Skin of body (tissue), 2 donors: ENCODE results near the gene SLC35B1. TPM values are rescaled to one million over a fixed set of nuclear protein-coding genes. Genes with fewer than 3 reads are reported as not detected.
"Not testable (repeated sequence)": the region's sequence is repeated elsewhere in the genome, so short reads cannot be mapped to it uniquely, and the experiment has no call there.

Experiments
- DNase-seq: peaks from one replicate; lab custom pipeline; 2025; lab: John Stamatoyannopoulos, UW
- total RNA-seq: library from RNA; depleted of rRNA; stranded (reverse); fragments of >200 nt; gene quantifications from one replicate; pipeline ENCODE4 v1.2.3, GENCODE V29; 2014

Gene SLC35B1
- total RNA-seq, 1 donor from 2014 or later: 33.5 TPM

DNA sequence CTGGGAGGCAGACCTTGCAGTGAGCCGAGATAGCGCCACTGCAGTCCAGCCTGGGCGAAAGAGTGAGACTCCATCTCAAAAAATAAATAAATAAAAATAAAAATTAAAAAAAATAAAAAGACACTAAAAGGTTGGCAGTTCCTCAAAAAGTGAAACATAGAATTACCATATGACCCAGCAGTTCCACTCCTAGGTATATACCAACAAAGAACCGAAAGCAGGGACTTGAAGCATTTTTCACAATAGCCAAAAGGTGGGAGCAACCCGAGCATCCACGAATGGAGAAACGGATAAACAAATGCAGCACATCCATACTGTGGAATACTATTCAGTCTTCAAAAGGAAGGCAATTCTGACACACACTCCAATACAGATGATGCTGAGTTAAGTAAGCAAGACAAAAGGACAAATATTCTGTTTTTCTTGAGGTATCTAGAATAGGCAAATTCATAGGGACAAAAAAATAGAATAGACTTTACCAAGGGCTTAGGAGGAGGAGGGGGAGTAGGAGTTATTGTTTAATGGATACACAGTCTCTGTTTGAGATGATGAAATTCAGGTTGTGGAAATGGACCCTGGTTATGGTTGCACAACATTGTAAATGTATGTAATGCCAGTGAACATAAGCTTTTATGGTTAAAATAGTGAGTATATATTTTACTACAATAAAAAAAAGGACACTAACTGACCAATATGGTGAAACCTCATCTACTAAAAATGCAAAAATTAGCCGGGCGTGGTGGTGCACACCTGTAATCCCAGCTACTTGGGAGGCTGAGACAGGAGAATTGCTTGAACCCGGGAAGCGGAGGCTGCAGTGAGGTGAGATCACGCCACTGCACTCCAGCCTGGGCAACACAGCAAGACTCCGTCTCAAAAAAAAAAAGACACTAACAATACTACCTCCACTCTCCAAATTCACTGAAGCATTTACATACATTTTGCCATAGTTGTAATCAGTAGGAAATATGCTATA is 27.0 kb upstream of the SLC35B1 start:
- DNase-seq: no peak

DNA sequence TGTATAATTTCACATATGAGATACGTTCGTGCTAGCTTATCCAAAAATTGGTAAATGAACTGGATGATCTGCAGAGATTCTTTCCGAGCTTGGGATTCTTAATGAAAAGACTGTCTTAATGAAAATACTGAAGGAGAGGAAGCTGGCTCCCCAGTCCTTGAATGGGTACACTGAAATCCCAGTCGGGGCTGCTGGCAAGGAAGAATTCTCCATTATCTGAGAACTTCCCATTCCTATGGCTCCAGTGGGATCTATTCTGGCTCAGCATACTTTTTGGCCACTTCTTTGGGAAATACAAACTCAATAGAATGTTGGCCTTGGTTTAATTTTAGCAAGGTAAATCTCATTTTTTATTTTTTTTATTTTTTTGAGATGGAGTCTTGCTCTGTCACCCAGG is 23.7 kb upstream of the SLC35B1 start:
- no peak for DNase-seq

- DNase-seq: no peak
Measured at GRCh38 chr17:49730785-49731434, 23.1 kb upstream of the SLC35B1 start.

DNA sequence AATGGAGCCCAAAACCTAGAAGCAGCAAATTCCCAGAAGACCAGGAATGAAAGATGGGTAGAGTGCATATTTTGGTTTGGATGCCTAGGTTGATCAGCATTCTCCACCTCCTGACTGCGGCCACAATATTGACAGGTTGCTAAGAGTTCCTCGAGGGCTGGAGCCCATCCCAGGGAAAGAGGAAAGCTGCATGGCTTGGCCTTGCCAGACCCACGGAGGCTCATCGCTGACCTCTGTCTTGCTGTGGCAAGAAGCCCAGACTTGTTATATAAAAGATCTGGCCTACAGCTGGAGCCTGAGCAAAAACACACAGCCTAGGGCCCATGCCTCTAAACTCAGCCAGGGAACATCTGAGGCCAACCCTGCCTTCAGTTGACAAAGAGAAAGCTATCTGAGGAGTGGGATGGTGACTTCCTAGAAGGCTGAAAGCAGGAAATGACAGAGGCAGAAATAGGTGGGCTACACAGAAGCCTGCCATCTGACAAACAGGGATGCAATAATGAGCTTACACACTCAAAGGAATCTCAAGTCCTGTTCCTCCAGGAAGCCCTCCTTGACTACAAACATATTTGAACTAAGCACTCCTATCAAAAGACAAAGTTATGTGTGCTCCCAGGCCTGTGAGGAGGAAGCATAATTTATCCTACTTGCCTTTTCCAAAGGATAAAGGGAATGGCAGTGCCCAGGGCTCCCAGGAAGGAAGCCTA is 22.5 kb upstream of the SLC35B1 start:
- DNase-seq: peak; percentile 81

GRCh38 chr17:49729069-49729468 is 21.3 kb upstream of the SLC35B1 start:
- DNase-seq: no peak

DNA sequence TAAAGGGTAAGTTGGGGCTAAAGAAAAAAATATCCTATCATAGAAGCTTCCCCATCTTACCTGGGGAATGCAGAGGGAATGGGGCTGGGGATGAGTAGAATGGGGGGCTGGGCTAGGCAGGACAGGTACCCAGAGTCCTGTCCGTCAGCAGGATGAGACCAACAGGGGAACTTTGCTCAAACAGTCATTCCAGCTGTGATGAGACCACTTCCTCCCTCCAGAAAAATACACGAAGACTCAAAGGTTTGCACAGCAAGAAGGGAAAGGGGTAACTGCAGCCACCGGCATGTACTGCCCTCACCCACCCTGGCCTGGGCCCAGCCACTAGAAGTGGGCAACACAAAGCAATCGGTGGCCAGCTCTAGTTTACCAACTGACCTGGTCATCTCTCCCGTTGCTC is 20.7 kb upstream of the SLC35B1 start:
- no peak for DNase-seq

DNA sequence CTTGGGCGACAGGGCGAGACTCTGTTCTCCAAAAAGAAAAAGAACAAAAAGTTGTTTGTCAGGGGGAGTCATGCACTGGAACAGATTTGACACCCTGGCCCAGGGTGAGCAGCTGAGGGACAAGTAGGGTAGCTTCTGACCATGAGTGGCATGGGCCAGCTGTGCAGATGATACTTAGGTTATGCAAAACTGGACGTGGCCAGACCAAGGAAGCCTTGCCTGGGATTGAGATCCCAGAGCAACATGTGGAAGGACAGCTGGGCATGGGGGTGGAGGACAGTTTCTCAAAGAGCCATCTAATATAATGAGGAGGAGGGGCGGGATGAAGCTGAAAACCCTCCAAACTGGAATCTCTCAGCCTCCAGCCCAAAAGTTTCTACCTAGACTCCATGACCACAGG is 19.6 kb upstream of the SLC35B1 start:
- DNase-seq: peak; percentile 29

GRCh38 chr17:49725452-49726130 is 17.8 kb upstream of the SLC35B1 start:
- no peak for DNase-seq

DNA sequence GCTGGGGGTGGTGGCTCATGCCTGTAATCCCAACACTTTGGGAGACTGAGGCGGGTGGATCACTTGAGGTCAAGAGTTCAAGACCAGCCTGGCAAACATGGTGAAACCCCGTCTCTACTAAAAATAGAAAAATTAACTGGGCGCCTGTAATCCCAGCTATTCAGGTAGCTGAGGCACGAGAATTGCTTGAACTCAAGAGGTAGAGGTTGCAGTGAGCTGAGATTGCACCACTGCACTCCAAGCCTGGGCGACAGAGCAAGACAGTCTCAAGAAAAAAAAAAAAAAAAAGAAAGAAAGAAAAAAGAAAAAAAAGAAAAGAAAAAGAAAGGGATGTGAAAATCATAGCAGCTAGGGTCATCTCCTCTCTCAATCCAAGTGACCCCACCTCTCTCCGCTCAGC is 16.8 kb upstream of the SLC35B1 start:
- DNase-seq: not testable (repeated sequence)

DNA sequence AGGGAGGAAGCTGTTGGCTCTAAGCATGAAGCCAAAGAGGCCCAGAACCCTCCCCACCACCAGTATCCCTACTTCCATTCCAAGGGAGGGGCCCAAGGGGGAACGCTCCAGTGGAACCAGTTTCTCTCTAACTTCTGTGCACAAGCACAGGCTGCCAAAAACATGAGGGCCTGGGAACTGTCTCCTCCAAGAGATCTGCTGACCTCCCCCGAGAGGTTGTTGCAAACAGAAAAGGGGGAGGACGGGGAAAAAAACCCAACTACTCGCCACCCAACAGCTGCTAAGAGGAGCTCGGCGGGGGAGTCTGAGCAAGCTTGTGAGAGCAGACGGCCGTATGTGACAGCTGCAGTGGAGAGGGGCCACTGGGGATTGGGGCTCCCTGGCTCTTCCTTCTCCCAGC is 15.7 kb upstream of the SLC35B1 start:
- peak; percentile 53 for DNase-seq

DNA sequence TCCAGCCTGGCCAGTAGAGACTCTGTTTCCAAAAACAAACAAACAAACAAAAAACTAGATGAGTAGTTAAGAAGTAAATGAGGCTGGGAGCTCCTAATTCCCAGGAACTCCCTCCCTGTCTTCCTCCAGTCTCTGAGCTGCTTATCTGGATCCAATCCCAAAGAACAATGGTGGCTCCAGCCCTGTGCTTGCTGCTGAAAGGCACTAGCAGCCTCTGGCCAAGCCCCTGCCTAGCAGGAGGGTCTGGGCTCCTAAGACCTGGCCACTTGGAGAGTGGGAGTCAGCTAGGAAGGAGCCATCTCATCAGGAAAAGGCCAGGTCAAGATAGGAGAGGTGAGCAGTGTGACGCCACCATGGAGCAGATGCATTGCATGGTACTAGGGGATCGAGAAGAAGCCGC is 14.3 kb upstream of the SLC35B1 start:
- DNase-seq: no peak

DNA sequence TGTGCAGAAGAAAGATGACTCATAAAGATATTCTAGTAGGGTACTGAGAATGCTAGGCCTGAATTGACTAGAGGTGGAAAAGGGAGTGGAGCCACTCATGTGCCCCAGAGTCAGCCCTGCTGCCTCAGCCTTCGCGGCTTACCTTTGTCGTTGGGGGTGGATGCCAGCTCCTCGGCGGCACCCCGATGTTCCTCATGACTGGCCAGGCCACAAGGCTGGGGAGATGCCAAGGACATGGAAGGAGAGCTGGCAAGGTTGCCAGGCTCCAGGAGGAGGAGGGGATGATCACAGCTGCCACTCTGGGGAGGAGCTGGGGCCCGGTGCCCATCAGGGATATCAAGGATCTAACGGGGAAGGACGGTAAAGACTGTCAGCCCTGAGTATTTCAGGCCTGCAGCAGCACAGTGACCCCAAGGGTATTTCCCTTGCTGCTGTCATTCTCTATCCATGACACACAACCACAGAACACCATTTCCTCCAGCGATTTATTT is 9.7 kb upstream of the SLC35B1 start:
- DNase-seq: no peak

DNA sequence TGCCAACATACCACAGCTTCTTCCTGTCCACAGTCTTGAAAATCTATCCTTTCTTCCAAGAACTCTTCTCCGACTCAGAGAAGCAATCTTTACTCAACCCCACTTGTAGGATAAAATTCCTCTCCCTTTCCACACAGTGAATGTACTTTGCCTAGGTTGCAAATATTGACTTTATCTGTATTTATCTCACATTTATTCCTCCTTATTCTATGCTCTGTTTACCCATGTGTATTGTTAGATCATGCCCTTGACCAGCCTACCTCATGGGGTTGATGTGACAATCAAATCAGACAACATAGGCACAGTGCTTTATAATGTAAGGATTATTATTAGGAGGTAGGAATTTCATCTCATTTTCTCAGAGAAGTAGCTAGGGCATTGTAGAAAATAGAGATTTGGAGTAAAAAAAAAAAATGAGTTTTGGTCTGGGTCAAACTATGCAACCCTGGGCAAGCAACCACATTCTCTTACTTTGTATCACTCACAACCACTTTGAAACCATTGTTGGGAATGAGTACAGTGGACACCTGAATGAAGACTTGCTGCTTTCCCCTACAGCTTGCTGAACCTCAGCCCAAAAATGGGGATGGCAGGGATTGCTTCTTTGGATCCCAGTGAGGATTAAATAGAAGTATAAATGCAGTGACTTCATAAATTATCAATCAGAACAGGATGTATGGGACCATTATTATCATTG is 9.1 kb upstream of the SLC35B1 start:
- no peak for DNase-seq

DNA sequence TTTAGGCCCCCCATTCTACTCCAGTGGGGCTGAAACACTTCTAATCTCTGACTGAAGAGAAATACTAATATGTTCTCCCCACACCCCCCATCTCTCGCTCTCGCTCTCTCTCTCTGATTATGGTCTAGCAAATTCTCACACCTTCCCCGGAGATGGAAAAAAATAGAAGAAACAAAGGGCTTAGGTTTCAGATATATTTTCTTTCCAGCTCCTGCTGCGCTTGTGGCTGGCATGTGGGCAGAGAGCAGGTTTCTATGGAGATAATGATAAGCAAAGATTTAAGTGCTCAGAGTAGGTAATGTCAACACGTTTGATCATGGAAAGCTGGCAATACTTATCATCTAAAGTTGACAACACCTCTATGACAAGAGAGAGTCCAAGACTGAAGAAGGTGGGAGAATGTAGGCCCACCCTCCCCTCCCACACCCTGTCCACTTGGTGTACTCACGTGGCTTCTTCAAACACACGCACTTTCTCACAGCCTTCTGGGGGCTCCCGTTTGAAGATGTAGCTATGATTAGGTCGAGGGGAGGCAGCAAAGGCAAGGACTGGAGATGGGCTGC is 8.0 kb upstream of the SLC35B1 start:
- DNase-seq: no peak

DNA sequence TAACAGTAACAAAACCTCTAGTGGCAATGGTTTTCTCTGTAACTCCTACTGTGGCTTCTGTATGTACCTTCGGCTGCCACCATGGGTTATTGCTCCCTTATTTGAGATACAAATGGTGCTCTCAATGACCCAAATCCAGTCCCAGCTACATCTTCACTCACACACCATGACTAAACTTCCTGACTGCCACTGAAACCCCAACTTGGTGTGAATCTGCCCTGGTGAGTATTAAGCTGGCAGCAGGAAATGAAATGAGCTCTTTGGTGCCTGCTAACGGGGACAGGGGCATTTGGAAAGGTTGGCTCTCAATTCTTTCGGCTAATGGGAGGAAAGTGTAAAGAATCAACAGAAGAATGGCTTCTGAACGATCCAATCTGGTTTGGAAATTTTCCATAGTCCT is 7.5 kb upstream of the SLC35B1 start:
- DNase-seq: no peak

DNA sequence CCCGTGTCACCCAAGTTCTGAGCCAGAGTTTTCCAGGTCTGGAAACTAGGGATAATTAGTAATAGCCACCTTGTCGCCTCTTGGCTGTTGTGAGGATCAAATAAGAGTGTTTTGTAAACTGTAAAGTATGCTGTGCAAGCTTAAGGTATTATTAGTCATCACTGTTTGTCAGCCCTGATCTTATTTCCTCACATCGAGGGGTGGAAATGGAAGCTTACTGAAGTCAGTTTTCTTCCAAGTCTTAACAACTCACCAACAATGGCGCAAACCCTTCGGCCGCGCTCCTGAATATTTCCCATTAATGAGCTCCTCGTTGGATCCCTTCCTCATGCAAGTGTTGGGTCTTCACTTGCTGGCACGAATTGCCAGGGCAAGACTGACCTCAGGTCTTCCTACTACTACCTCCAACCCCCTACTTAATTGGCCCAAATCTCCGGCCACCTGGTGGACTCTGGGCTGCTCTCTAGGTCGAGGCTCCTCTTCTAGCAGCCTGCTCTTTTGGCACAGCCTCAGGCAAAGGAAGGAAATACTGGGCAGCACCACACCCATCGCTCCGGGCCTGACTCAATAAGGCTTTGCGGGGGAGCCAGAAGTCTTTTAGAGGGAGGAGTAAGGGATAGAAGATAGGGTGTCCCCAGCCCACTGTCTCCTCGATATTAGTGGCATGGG is 885 bp upstream of the SLC35B1 start:
- no peak for DNase-seq

GRCh38 chr17:49707246-49707607 is 537 bp downstream of the SLC35B1 start:
- DNase-seq: no peak

DNA sequence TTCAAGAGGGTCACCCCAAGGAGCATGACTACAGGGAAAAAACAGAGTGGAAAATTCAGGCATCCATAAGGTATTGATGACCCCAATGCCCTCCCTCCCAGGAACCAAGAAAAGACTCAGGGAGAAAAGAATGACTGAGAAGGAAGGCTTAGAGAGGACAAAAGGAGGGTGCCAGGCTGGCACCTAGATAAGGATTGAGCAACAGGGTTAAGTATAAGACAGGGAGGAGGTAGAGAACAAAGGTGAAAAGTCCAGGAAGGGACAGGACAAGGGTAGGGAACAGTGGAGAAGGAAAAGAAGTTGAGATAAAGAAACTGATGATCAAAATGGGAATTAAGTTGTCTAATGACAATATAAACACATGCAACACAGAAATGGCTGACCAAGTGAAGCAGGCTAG is 2.5 kb downstream of the SLC35B1 start:
- DNase-seq: no peak

DNA sequence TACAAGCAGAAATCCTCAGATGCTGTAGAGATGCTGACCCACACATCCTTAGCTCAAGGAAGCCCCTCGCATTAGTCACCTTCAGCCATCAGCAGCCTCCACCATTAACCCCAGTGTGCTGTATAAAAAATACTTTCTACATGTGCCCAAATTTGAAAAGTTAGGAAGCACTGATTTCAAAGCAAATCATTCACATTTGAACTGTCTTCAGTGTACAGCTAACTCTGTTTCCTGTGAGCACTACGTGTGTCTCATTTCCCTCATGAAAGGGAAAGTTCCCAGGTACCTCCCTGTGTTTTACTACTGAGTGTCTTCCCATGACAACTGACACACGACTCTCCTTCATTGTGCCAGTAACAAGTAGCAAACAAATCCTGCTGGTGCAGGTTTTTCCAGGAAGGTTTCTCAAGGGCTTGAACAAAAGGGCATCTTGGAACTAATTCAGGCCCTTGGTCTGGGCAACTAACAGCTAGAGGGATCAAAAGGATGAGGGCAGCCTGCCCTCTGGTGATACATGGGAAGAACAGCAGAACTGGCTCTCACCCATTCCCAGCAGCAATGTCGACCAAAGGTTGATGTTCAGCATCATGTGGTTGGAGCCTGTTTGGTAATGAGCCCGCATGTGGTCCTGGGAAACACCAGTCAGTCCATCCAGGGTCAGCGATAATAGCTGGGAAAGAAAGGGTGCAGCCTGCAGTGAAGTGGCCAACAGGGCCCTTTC is 4.0 kb downstream of the SLC35B1 start:
- no peak for DNase-seq
